Lower leg skin (tissue), 4 donors: ENCODE data around the gene BEND7. TPM values are rescaled to one million over a fixed set of nuclear protein-coding genes. Genes with fewer than 3 reads are reported as not detected.
"Not testable (repeated sequence)": the region's sequence is repeated elsewhere in the genome, so short reads cannot be mapped to it uniquely, and the experiment has no call there.

Source experiments
- DNase-seq, 2 donors: peaks; one replicate each; pipeline ENCODE4 v3.0.0-alpha.2; 2019; ENCODE audit warnings: low spot score in 2 of 2
- H3K4me3 ChIP-seq: fragments of 200-600 bp; sonication (generic); 2 replicates; pipeline ENCODE4 v1.5.1; 2017; ENCODE audit warnings: mild to moderate bottlenecking, low read depth; ENCODE audit not compliant: poor library complexity, severe bottlenecking
- CTCF ChIP-seq, 3 donors: fragments of 450-650 bp; IDR thresholded peaks; one replicate each; pipeline ENCODE4 v1.5.1; 2016; ENCODE audit warnings: antibody characterized with exemption in 3 of 3, mild to moderate bottlenecking in 3 of 3, moderate library complexity in 2 of 3
- POLR2A ChIP-seq, 2 donors: fragments of 450-650 bp; IDR thresholded peaks; one replicate each; pipeline ENCODE4 v1.6.1; 2016 to 2017; ENCODE audit warnings: antibody characterized with exemption in 2 of 2, mild to moderate bottlenecking in 1 of 2, moderate library complexity in 1 of 2
- WGBS, 2 donors: methylation state at CpG; one replicate each; pipeline ENCODE4 v1.1.5; 2018; 5-methylcytosine and 5-hydroxymethylcytosine counted together
- intact Hi-C: fragments of 100-400 bp; cut with DNase I; formaldehyde crosslinking; loops from one replicate; pipeline ENCODE4 v1.15.0; 2023; ENCODE audit warnings: low total_unique reads
- total RNA-seq, 4 donors: library from RNA; depleted of rRNA; stranded (reverse); fragments of >200 nt; gene quantifications; one replicate each; pipeline ENCODE4 v1.1.0, GENCODE V29; 2016

The BEND7 gene
- total RNA-seq, 4 donors from 2014 or later, result 3.7 to 8.1 (median 5.8) TPM

- DNase-seq, result no peak
- no peak overlapping the region for H3K4me3 ChIP-seq
- TF ChIP-seq POLR2A (IDR thresholded peaks at IDR 0.05) (no peak), CTCF (IDR thresholded peaks at IDR 0.05) (no peak)
- intact Hi-C loops, result no loop called here
- WGBS, 2 donors, result 91 to 94% methylated on average over 8 of the region's 8 CpGs
Measured at GRCh38 chr10:13445656-13446400, 83.0 kb downstream of the BEND7 start.

- no peak overlapping the region for H3K4me3 ChIP-seq
- DNase-seq, result no peak
- 79% methylated on average over 7 of the region's 7 CpGs for WGBS, 2 donors
- intact Hi-C loops, result no loop called here
- TF ChIP-seq CTCF (IDR thresholded peaks at IDR 0.05) (no peak), POLR2A (IDR thresholded peaks at IDR 0.05) (no peak)
Measured at GRCh38 chr10:13441476-13441875, 87.3 kb downstream of the BEND7 start.

GRCh38 chr10:13440185-13441061 lies 88.4 kb downstream of the BEND7 start:
- no peak overlapping the region for H3K4me3 ChIP-seq
- TF ChIP-seq CTCF (IDR thresholded peaks at IDR 0.05) (peak in 1 of 3 donors; percentile 36), POLR2A (IDR thresholded peaks at IDR 0.05) (no peak)
- no peak for DNase-seq
- 6 to 8% methylated on average over 23 to 25 of the region's 30 CpGs for WGBS, 2 donors
- intact Hi-C loops, result no loop called here

- intact Hi-C loops, result loop anchor here (10.0 kb wide), 1 partner anchor 65 kb away; no protein-coding TSS in a partner anchor
- WGBS, 2 donors, result 11 to 12% methylated on average over 29 of the region's 29 CpGs
- no peak overlapping the region for H3K4me3 ChIP-seq
- TF ChIP-seq CTCF (IDR thresholded peaks at IDR 0.05), result no peak
- DNase-seq, result no peak
Measured at GRCh38 chr10:13439313-13440184, 89.3 kb downstream of the BEND7 start.

- intact Hi-C loops, result loop anchor here (10.0 kb wide), 1 partner anchor 62 kb away; no protein-coding TSS in a partner anchor
- no peak overlapping the region for H3K4me3 ChIP-seq
- DNase-seq, result peak in 1 of 2 donors; percentile 65
- 71% methylated on average over 16 of the region's 16 CpGs for WGBS, 2 donors
- TF ChIP-seq CTCF (IDR thresholded peaks at IDR 0.05), result no peak
- TF ChIP-seq POLR2A (IDR thresholded peaks at IDR 0.05), result no peak
Measured at GRCh38 chr10:13437026-13437555, 91.7 kb downstream of the BEND7 start.

- intact Hi-C loops, DNase-seq, H3K4me3 ChIP-seq: not testable (repeated sequence)
- WGBS, 2 donors, result 89 to 94% methylated on average over 8 of the region's 8 CpGs
Measured at GRCh38 chr10:13427943-13428342, 100.9 kb downstream of the BEND7 start.
